GM12878 (cell line): Measurements from ENCODE around the gene RNF41. TPM values are rescaled to one million over a fixed set of nuclear protein-coding genes. Genes with fewer than 3 reads are reported as not detected.

Experiments
- ATAC-seq: fragments of 200-7000 bp; cut with Tn5 transposase; 3 replicates; pipeline ENCODE4 v1.9.1; 2020; ENCODE audit warnings: mild to moderate bottlenecking, moderate library complexity
- BruUV-seq: library from RNA; stranded (reverse); fragments of 400-500 nt; replicated peaks from 2 replicates; lab custom pipeline; 2021; lab: Mats Ljungman, UMichigan
- CTCF ChIA-PET: fragments of 300-600 bp; sonication (Branson Sonifier 250); formaldehyde crosslinking; extraction: SDS; loops from one replicate; lab custom pipeline; 2021; ENCODE audit warnings: inconsistent platforms; lab: Yijun Ruan, JAX
- POLR2A ChIA-PET: fragments of 350-600 bp; formaldehyde crosslinking; extraction: SDS; loops from one replicate; lab custom pipeline; 2021; ENCODE audit warnings: inconsistent platforms; lab: Charles Lee
- RAD21 ChIA-PET: fragments of 300-600 bp; sonication (Branson Sonifier 250); formaldehyde crosslinking; loops from one replicate; lab custom pipeline; 2023; ENCODE audit warnings: antibody characterized with exemption; ENCODE audit not compliant: unreplicated experiment; lab: Charles Lee
- SMC1A ChIA-PET: fragments of 300-600 bp; sonication (Branson Sonifier 250); formaldehyde crosslinking; loops from one replicate; lab custom pipeline; 2023; ENCODE audit not compliant: unreplicated experiment, uncharacterized antibody; lab: Charles Lee
- DNase-seq: peaks from one replicate; pipeline ENCODE4 v3.0.0-alpha.2; 2011; ENCODE audit warnings: low read depth, low spot score
- FAIRE-seq: peaks from 3 replicates; lab custom pipeline; 2011; peaks lifted over from hg19 to GRCh38; lab: Jason Lieb, UNC
- H2AFZ ChIP-seq: 2 replicates; pipeline ENCODE4 v1.6.0; 2011; ENCODE audit warnings: low read depth, low read length, control low read depth; ENCODE audit not compliant: control insufficient read depth
- H3K27ac ChIP-seq: 2 replicates; pipeline ENCODE4 v1.5.1; 2011; ENCODE audit warnings: control low read depth; ENCODE audit not compliant: control insufficient read depth, insufficient read depth
- H3K27me3 ChIP-seq, 2 experiments: replicated peaks in 1 of 2; 2 replicates each; pipeline versions ENCODE4 v1.6.0 to v1.6.1; 2011; ENCODE audit warnings: low read length in 1 of 2; ENCODE audit not compliant: control insufficient read depth in 2 of 2, insufficient read depth in 2 of 2
- H3K36me3 ChIP-seq, 2 experiments: 2 replicates each; pipeline ENCODE4 v1.5.1; 2011; ENCODE audit warnings: low read length in 1 of 2; ENCODE audit not compliant: control insufficient read depth in 2 of 2, insufficient read depth in 2 of 2
- H3K4me1 ChIP-seq: 2 replicates; pipeline ENCODE4 v1.6.1; 2011; ENCODE audit warnings: mild to moderate bottlenecking, low read length, moderate library complexity, mixed read lengths; ENCODE audit not compliant: control insufficient read depth, insufficient read depth
- H3K4me2 ChIP-seq: 2 replicates; pipeline ENCODE4 v1.6.0; 2011; ENCODE audit warnings: control low read depth; ENCODE audit not compliant: control insufficient read depth, insufficient read depth
- H3K4me3 ChIP-seq: fragments of 200-600 bp; sonication (generic); 2 replicates; pipeline ENCODE4 v1.5.1; 2016
- H3K79me2 ChIP-seq: 2 replicates; pipeline ENCODE4 v1.6.0; 2011; ENCODE audit warnings: low read length; ENCODE audit not compliant: control insufficient read depth, insufficient read depth
- H3K9ac ChIP-seq: 2 replicates; pipeline ENCODE4 v1.8.0; 2011; ENCODE audit warnings: low read length, control low read depth, mixed read lengths; ENCODE audit not compliant: control insufficient read depth, insufficient read depth
- H3K9me3 ChIP-seq: replicated peaks from 3 replicates; pipeline ENCODE4 v1.5.1; 2011; ENCODE audit warnings: mild to moderate bottlenecking, low read length; ENCODE audit not compliant: control insufficient read depth, insufficient read depth
- H4K20me1 ChIP-seq: 2 replicates; pipeline ENCODE4 v1.6.0; 2011; ENCODE audit not compliant: control insufficient read depth, insufficient read depth
- CBX5 ChIP-seq: sonication (generic); IDR thresholded peaks from 2 replicates; pipeline ENCODE4 v1.6.1; 2016; ENCODE audit warnings: low read depth, moderate library complexity, mild to moderate bottlenecking, inconsistent platforms
- CHD1 ChIP-seq: IDR thresholded peaks from 2 replicates; pipeline ENCODE4 v1.6.1; 2012; ENCODE audit warnings: low read depth, low read length, improper control_type of control experiment
- CTCF ChIP-seq, 3 experiments: IDR thresholded peaks in 2 of 3; conservative IDR thresholded peaks in 1 of 3; 2 replicates each; pipeline ENCODE4 v1.5.1; 2011; ENCODE audit warnings: low read depth in 3 of 3, low read length in 3 of 3, mild to moderate bottlenecking in 3 of 3, control low read depth in 2 of 3, moderate library complexity in 2 of 3, inconsistent platforms in 1 of 3, mixed read lengths in 1 of 3; ENCODE audit not compliant: control insufficient read depth in 2 of 3, insufficient read depth in 1 of 3; ENCODE audit errors: extremely low read depth in 1 of 3
- ESRRA ChIP-seq: IDR thresholded peaks from 2 replicates; pipeline ENCODE4 v1.6.1; 2012; ENCODE audit warnings: mild to moderate bottlenecking, low read length, improper control_type of control experiment
- IKZF2 ChIP-seq, 2 experiments: fragments of 450-650 bp; IDR thresholded peaks; 2 replicates each; pipeline ENCODE4 v1.6.1; 2017; ENCODE audit warnings: mild to moderate bottlenecking in 2 of 2, moderate library complexity in 2 of 2
- KLF5 ChIP-seq: fragments of 450-650 bp; IDR thresholded peaks from 2 replicates; pipeline ENCODE4 v1.6.1; 2014; ENCODE audit warnings: mild to moderate bottlenecking; ENCODE audit not compliant: partially characterized antibody
- SKIL ChIP-seq: fragments of 450-650 bp; IDR thresholded peaks from 2 replicates; pipeline ENCODE4 v1.6.1; 2017; ENCODE audit warnings: mild to moderate bottlenecking, low read depth, inconsistent platforms; ENCODE audit not compliant: poor library complexity, severe bottlenecking
- SREBF1 ChIP-seq: IDR thresholded peaks from 2 replicates; pipeline ENCODE4 v1.6.1; 2012; ENCODE audit warnings: mild to moderate bottlenecking, low read length
- USF2 ChIP-seq: IDR thresholded peaks from 2 replicates; pipeline ENCODE4 v1.6.1; 2011; ENCODE audit warnings: low read depth, low read length, improper control_type of control experiment, borderline replicate concordance
- in situ Hi-C: fragments of 300-500 bp; cut with MboI; formaldehyde crosslinking; loops from 9 replicates; pipeline ENCODE4 v1.14.3; 2018; ENCODE audit warnings: mixed read lengths
- intact Hi-C: fragments of 100-400 bp; cut with micrococcal nuclease; formaldehyde crosslinking; loops from one replicate; pipeline ENCODE4 v1.14.2; 2022; ENCODE audit not compliant: unreplicated experiment
- polyA plus RNA-seq, 11 experiments: library from polyadenylated mRNA; depleted of rRNA in 4 of 11; unstranded in 6 of 11; stranded (reverse) in 5 of 11; fragments of >200 nt; fragmentation: Nextera tagmentation in 4 of 11; fragmentation: Illumina TruSeq in 1 of 11; extraction: Ambion mirVana in 4 of 11; extraction: Trizol in 1 of 11; gene quantifications; 1 replicate in 1 of 11; 2 replicates in 10 of 11; pipeline versions ENCODE4 v1.2.1 to v1.2.3, GENCODE V29; 2011 to 2016; ENCODE audit warnings: inconsistent platforms in 2 of 11, missing spikeins in 2 of 11, low read depth in 1 of 11
- total RNA-seq, 4 experiments: library from RNA; depleted of rRNA in 3 of 4; stranded (reverse); fragments of >200 nt in 3 of 4; fragmentation: Illumina TruSeq in 1 of 4; extraction: Trizol in 1 of 4; gene quantifications; 2 replicates each; pipeline versions ENCODE4 v1.2.1 to v1.2.3, GENCODE V29; 2013 to 2021

The RNF41 gene
- total and polyA plus RNA-seq, 10 of the 15 experiments (the other 5 are each of a cell fraction or from before 2014, with no cell fraction given) = 11.1 to 47.8 (median 30.6) TPM

GRCh38 chr12:56205445-56205844 is 16.3 kb downstream of the RNF41 start:
- FAIRE-seq (no peak), ATAC-seq (peak; percentile 68), DNase-seq (no peak)
- Histone ChIP-seq H3K79me2 (no peaks in the 10 kb centered on the region), H3K36me3 (peaks cover 9 to 15% of the 10 kb centered on the region in 2 experiments), H3K9ac (no peak overlapping the region), H3K4me2 (no peak overlapping the region), H3K4me1 (no peaks in the 10 kb centered on the region), H3K4me3 (no peak overlapping the region), H3K9me3 (no peaks in the 10 kb centered on the region), H3K27ac (no peak overlapping the region), H3K27me3 (no peaks in the 10 kb centered on the region), H4K20me1 (no peaks in the 10 kb centered on the region; the same call in 1 of the 2 replicates), H2AFZ (no peak overlapping the region)
- intact Hi-C loops = no loop called here
- in situ Hi-C loops = no loop called here
- BruUV-seq = no TSS peak
- ChIA-PET SMC1A (interaction anchor here (1.5 to 2.5 kb wide), 3 partner anchors 11 to 256 kb away, joined by 3 to 9 read pairs (median 8); partner anchors contain the start of gene TIMELESS), POLR2A (interaction anchor here (4.6 kb wide), 1 partner anchor 16 kb away, joined by 24 read pairs; the partner anchor contains the start of gene RNF41), RAD21 (interaction anchor here (0.5 to 3.4 kb wide), 7 partner anchors 16 to 259 kb away, joined by 3 to 41 read pairs (median 4); partner anchors contain the start of genes ANKRD52 and RNF41), CTCF (interaction anchor here (1.0 to 7.0 kb wide), 15 partner anchors 10 to 259 kb away, joined by 3 to 107 read pairs (median 4); partner anchors contain the start of genes RNF41 and ZC3H10)
- TF ChIP-seq SREBF1 = no peak
- TF ChIP-seq CTCF (IDR thresholded peaks at IDR 0.05 in 2 of 3, conservative IDR thresholded peaks at IDR 0.05 in 1 of 3; ENCODE audit: control insufficient read depth in 2 of 3, extremely low read depth in 1 of 3, insufficient read depth in 1 of 3, low read depth in 3 of 3, low read length in 3 of 3) = 0 out of 6 replicates have a peak, but pooled peaks of 1 of the 3 experiments have one; percentile 5

- Histone ChIP-seq H4K20me1 (no peaks in the 10 kb centered on the region; the same call in 1 of the 2 replicates), H2AFZ (no peak overlapping the region), H3K4me3 (no peak overlapping the region), H3K4me2 (no peak overlapping the region), H3K4me1 (no peaks in the 10 kb centered on the region), H3K79me2 (no peaks in the 10 kb centered on the region), H3K9me3 (no peaks in the 10 kb centered on the region), H3K9ac (no peak overlapping the region), H3K27me3 (no peaks in the 10 kb centered on the region), H3K27ac (no peak overlapping the region), H3K36me3 (peaks cover 4 to 9% of the 10 kb centered on the region in 2 experiments)
- in situ Hi-C loops (no loop called here), intact Hi-C loops (no loop called here)
- ChIA-PET SMC1A (interaction anchor here (0.7 to 1.3 kb wide), 2 partner anchors 13 to 67 kb away, joined by 3 read pairs; no protein-coding TSS in a partner anchor), CTCF (interaction anchor here (0.9 to 7.0 kb wide), 6 partner anchors 9 to 23 kb away, joined by 3 to 107 read pairs (median 4); partner anchors contain the start of gene RNF41), RAD21 (interaction anchor here (3.4 kb wide), 1 partner anchor 17 kb away, joined by 41 read pairs; the partner anchor contains the start of gene RNF41), POLR2A (interaction anchor here (0.5 to 1.2 kb wide), 4 partner anchors 18 to 454 kb away, joined by 3 to 5 read pairs (median 4); partner anchors contain the start of gene STAT2)
- DNase-seq (no peak), FAIRE-seq (no peak), ATAC-seq (no peak)
- no TSS peak for BruUV-seq
- TF ChIP-seq CBX5 = no peak
- TF ChIP-seq USF2 = no peak
- no peak for TF ChIP-seq IKZF2 (IDR thresholded peaks at IDR 0.05)
- TF ChIP-seq CHD1 = no peak
- TF ChIP-seq SKIL = no peak
- no peak for TF ChIP-seq ESRRA
- TF ChIP-seq KLF5 = no peak
Observed at GRCh38 chr12:56204275-56204674, 17.4 kb downstream of the RNF41 start.
